Neuronal stem cell (in vitro differentiated cells): ENCODE measurements around the gene IFT43.

Source experiments
- DNase-seq: peaks from one replicate; pipeline ENCODE4 v3.0.0-alpha.2; 2013; ENCODE audit warnings: low spot score
- H2AFZ ChIP-seq: one replicate; pipeline ENCODE4 v1.6.1; 2013; ENCODE audit warnings: mild to moderate bottlenecking, low read length, inconsistent platforms
- H2AK5ac ChIP-seq: 2 replicates; pipeline ENCODE4 v1.6.1; 2013; ENCODE audit warnings: low read depth, mild to moderate bottlenecking, inconsistent platforms, low read length, moderate library complexity, mixed read lengths
- H2BK120ac ChIP-seq: 2 replicates; pipeline ENCODE4 v1.6.1; 2013; ENCODE audit warnings: low read depth, mild to moderate bottlenecking, inconsistent platforms, low read length, moderate library complexity, mixed read lengths
- H2BK12ac ChIP-seq: one replicate; pipeline ENCODE4 v1.6.1; 2013; ENCODE audit warnings: low read length, inconsistent platforms
- H2BK15ac ChIP-seq: 2 replicates; pipeline ENCODE4 v1.6.1; 2013; ENCODE audit warnings: mild to moderate bottlenecking, low read length, inconsistent platforms, mixed read lengths
- H2BK5ac ChIP-seq: one replicate; pipeline ENCODE4 v1.6.1; 2013; ENCODE audit warnings: inconsistent platforms, mild to moderate bottlenecking, low read length, moderate library complexity
- H3K14ac ChIP-seq: one replicate; pipeline ENCODE4 v1.6.1; 2013; ENCODE audit warnings: low read length, inconsistent platforms
- H3K18ac ChIP-seq: 2 replicates; pipeline ENCODE4 v1.6.1; 2013; ENCODE audit warnings: low read length, inconsistent platforms
- H3K23ac ChIP-seq: 2 replicates; pipeline ENCODE4 v1.6.1; 2013; ENCODE audit warnings: low read depth, mild to moderate bottlenecking, mixed read lengths, low read length, inconsistent platforms; ENCODE audit not compliant: poor library complexity
- H3K27ac ChIP-seq: replicated peaks from 3 replicates; pipeline ENCODE4 v1.5.1; 2013; ENCODE audit warnings: low read length, inconsistent platforms
- H3K27me3 ChIP-seq, 3 experiments: 2 replicates each; pipeline ENCODE4 v1.6.1; 2013; ENCODE audit warnings: low read length in 3 of 3, mild to moderate bottlenecking in 2 of 3, inconsistent platforms in 1 of 3, low read depth in 1 of 3, mixed read lengths in 1 of 3, moderate library complexity in 1 of 3; ENCODE audit not compliant: control insufficient read depth in 3 of 3, insufficient read depth in 3 of 3
- H3K36me3 ChIP-seq, 2 donors: replicated peaks in 1 of 2; 2 replicates each; pipeline ENCODE4 v1.6.1; 2013; ENCODE audit warnings: low read length in 2 of 2; ENCODE audit not compliant: control insufficient read depth in 2 of 2, insufficient read depth in 2 of 2
- H3K4ac ChIP-seq: 2 replicates; pipeline ENCODE4 v1.6.1; 2013; ENCODE audit warnings: inconsistent platforms, mild to moderate bottlenecking, low read length, moderate library complexity
- H3K4me1 ChIP-seq, 2 donors: 1 replicate in 1 of 2; 2 replicates in 1 of 2; pipeline ENCODE4 v1.6.1; 2013; ENCODE audit warnings: low read length in 2 of 2, low read depth in 1 of 2; ENCODE audit not compliant: control insufficient read depth in 2 of 2, insufficient read depth in 1 of 2
- H3K4me2 ChIP-seq: one replicate; pipeline ENCODE4 v1.6.1; 2013; ENCODE audit warnings: mild to moderate bottlenecking, low read length, inconsistent platforms; ENCODE audit not compliant: insufficient read depth, poor library complexity, severe bottlenecking
- H3K4me3 ChIP-seq, 2 donors: 2 replicates each; pipeline ENCODE4 v1.5.1; 2013; ENCODE audit warnings: low read length in 2 of 2, mild to moderate bottlenecking in 2 of 2, inconsistent platforms in 1 of 2, moderate library complexity in 1 of 2
- H3K79me1 ChIP-seq: one replicate; pipeline ENCODE4 v1.6.1; 2013; ENCODE audit warnings: low read depth, mild to moderate bottlenecking, inconsistent platforms, low read length, moderate library complexity
- H3K9ac ChIP-seq: one replicate; pipeline ENCODE4 v1.6.1; 2013; ENCODE audit warnings: mild to moderate bottlenecking, low read depth, low read length, inconsistent platforms; ENCODE audit not compliant: poor library complexity
- H3K9me3 ChIP-seq, 2 donors: replicated peaks in 1 of 2; 2 replicates each; pipeline versions ENCODE3 to v1.6.1; 2013; ENCODE audit warnings: low read length in 2 of 2, mild to moderate bottlenecking in 2 of 2, inconsistent platforms in 1 of 2, low read depth in 1 of 2, mixed read lengths in 1 of 2, moderate library complexity in 1 of 2; ENCODE audit not compliant: control insufficient read depth in 2 of 2, insufficient read depth in 1 of 2
- H4K8ac ChIP-seq: one replicate; pipeline ENCODE4 v1.6.1; 2013; ENCODE audit warnings: low read depth, mild to moderate bottlenecking, inconsistent platforms, low read length, moderate library complexity
- H4K91ac ChIP-seq: one replicate; pipeline ENCODE4 v1.6.1; 2013; ENCODE audit warnings: low read length, low read depth, mild to moderate bottlenecking, inconsistent platforms; ENCODE audit not compliant: poor library complexity
- WGBS, 2 donors: extraction: QIAGEN DNeasy Blood & Tissue Kit; methylation state at CpG; one replicate each; pipeline ENCODE4 v1.1.7; 2013; ENCODE audit warnings: missing lambda C conversion rate in 2 of 2, mixed read lengths in 1 of 2; ENCODE audit not compliant: insufficient read length in 2 of 2, insufficient replicate concordance in 1 of 2; ENCODE audit errors: extremely low coverage in 2 of 2; 5-methylcytosine and 5-hydroxymethylcytosine counted together

The IFT43 gene

GRCh38 chr14:76083796-76084765, 98.5 kb downstream of the IFT43 start:
- WGBS, 2 donors = no CpG with 5 or more reads among the region's 25 CpGs
- H2BK15ac ChIP-seq = no peak overlapping the region

GRCh38 chr14:76085358-76085757, 99.8 kb downstream of the IFT43 start:
- H2AK5ac ChIP-seq = no peak overlapping the region
- no peak overlapping the region for H3K14ac ChIP-seq
- H3K9me3 ChIP-seq = no peaks in the 10 kb centered on the region
- no peak overlapping the region for H2BK120ac ChIP-seq
- peak overlapping the region; percentile 29 for H3K18ac ChIP-seq
- H3K23ac ChIP-seq = no peak overlapping the region
- no peaks in the 10 kb centered on the region for H3K27me3 ChIP-seq
- no peak for DNase-seq
- H2BK15ac ChIP-seq = no peak overlapping the region
- H2BK5ac ChIP-seq = no peak overlapping the region
- no peak overlapping the region for H3K4ac ChIP-seq
- peaks cover 16 to 21% of the 10 kb centered on the region in 2 donors for H3K4me1 ChIP-seq
- no peak overlapping the region for H2AFZ ChIP-seq
- H3K79me1 ChIP-seq = no peaks in the 10 kb centered on the region
- peaks cover 3% of the 10 kb centered on the region in 2 donors for H3K36me3 ChIP-seq
- H3K4me2 ChIP-seq = no peak overlapping the region
- no peak overlapping the region for H3K4me3 ChIP-seq
- H4K91ac ChIP-seq = no peak overlapping the region
- H4K8ac ChIP-seq = no peak overlapping the region
- no peak overlapping the region for H3K9ac ChIP-seq
- H2BK12ac ChIP-seq = no peak overlapping the region
- no peak overlapping the region for H3K27ac ChIP-seq
- no CpG with 5 or more reads among the region's 3 CpGs for WGBS, 2 donors

More at GRCh38 chr14:76083796-76084765, 98.5 kb downstream of the IFT43 start:
- no peak overlapping the region for H3K18ac ChIP-seq
- DNase-seq = peak; percentile 40
- no peak overlapping the region for H4K8ac ChIP-seq
- peaks cover 3% of the 10 kb centered on the region in 2 donors for H3K36me3 ChIP-seq
- no peak overlapping the region for H2BK120ac ChIP-seq
- H3K4ac ChIP-seq = no peak overlapping the region
- no peaks in the 10 kb centered on the region for H3K27me3 ChIP-seq
- no peak overlapping the region for H3K9ac ChIP-seq
- H3K4me2 ChIP-seq = no peak overlapping the region
- H3K27ac ChIP-seq = peak overlapping the region; percentile 55
- H2AK5ac ChIP-seq = no peak overlapping the region
- no peak overlapping the region for H3K23ac ChIP-seq
- H3K4me1 ChIP-seq = peaks cover 21 to 28% of the 10 kb centered on the region in 2 donors
- no peaks in the 10 kb centered on the region for H3K79me1 ChIP-seq
- peak overlapping the region; percentile 41 for H2AFZ ChIP-seq
- H2BK5ac ChIP-seq = no peak overlapping the region
- no peaks in the 10 kb centered on the region for H3K9me3 ChIP-seq
- no peak overlapping the region for H3K14ac ChIP-seq
- no peak overlapping the region for H3K4me3 ChIP-seq
- no peak overlapping the region for H2BK12ac ChIP-seq
- no peak overlapping the region for H4K91ac ChIP-seq

GRCh38 chr14:76086636-76087035, 101.1 kb downstream of the IFT43 start:
- H3K14ac ChIP-seq = no peak overlapping the region
- no peak overlapping the region for H3K4ac ChIP-seq
- no peak overlapping the region for H3K9ac ChIP-seq
- DNase-seq = no peak
- no peaks in the 10 kb centered on the region for H3K9me3 ChIP-seq
- no peak overlapping the region for H2BK15ac ChIP-seq
- no peak overlapping the region for H2BK120ac ChIP-seq
- no peak overlapping the region for H4K91ac ChIP-seq
- H3K23ac ChIP-seq = no peak overlapping the region
- no peaks in the 10 kb centered on the region for H3K79me1 ChIP-seq
- H3K4me3 ChIP-seq = no peak overlapping the region
- no peak overlapping the region for H2AFZ ChIP-seq
- H3K27me3 ChIP-seq = no peaks in the 10 kb centered on the region
- WGBS, 2 donors = no CpG with 5 or more reads among the region's 4 CpGs
- no peak overlapping the region for H2BK12ac ChIP-seq
- H3K27ac ChIP-seq = no peak overlapping the region
- H2AK5ac ChIP-seq = no peak overlapping the region
- no peak overlapping the region for H3K18ac ChIP-seq
- H3K36me3 ChIP-seq = peaks cover 3% of the 10 kb centered on the region in 2 donors
- no peak overlapping the region for H3K4me2 ChIP-seq
- H2BK5ac ChIP-seq = no peak overlapping the region
- no peak overlapping the region for H4K8ac ChIP-seq
- peaks cover 12 to 19% of the 10 kb centered on the region in 2 donors for H3K4me1 ChIP-seq

GRCh38 chr14:76088326-76088725, 102.8 kb downstream of the IFT43 start:
- no peak overlapping the region for H3K4me2 ChIP-seq
- no peak overlapping the region for H3K4ac ChIP-seq
- no peak overlapping the region for H3K18ac ChIP-seq
- peaks cover 11 to 14% of the 10 kb centered on the region in 2 donors for H3K4me1 ChIP-seq
- H3K9me3 ChIP-seq = no peaks in the 10 kb centered on the region
- no peak overlapping the region for H3K23ac ChIP-seq
- no peak overlapping the region for H3K4me3 ChIP-seq
- no peak overlapping the region for H2BK15ac ChIP-seq
- peaks cover 0 to under 1% of the 10 kb centered on the region in 2 donors for H3K36me3 ChIP-seq
- H3K27ac ChIP-seq = no peak overlapping the region
- H2AFZ ChIP-seq = peak overlapping the region; percentile 20
- no peak overlapping the region for H2BK120ac ChIP-seq
- no peak overlapping the region for H3K14ac ChIP-seq
- no CpG with 5 or more reads among the region's 8 CpGs for WGBS, 2 donors
- no peak overlapping the region for H3K9ac ChIP-seq
- peaks cover 0 to 2% (median 0%) of the 10 kb centered on the region in 3 experiments for H3K27me3 ChIP-seq
- H4K8ac ChIP-seq = no peak overlapping the region
- no peak overlapping the region for H2AK5ac ChIP-seq
- no peak for DNase-seq
- no peak overlapping the region for H4K91ac ChIP-seq
- H2BK12ac ChIP-seq = no peak overlapping the region
- no peaks in the 10 kb centered on the region for H3K79me1 ChIP-seq
- no peak overlapping the region for H2BK5ac ChIP-seq
